HG03175 (cell line): Measurements from ENCODE around the gene MROH7.

Experiments
- ATAC-seq: cut with Tn5 transposase; IDR thresholded peaks from one replicate; pipeline ENCODE4 v1.9.1; 2021; ENCODE audit warnings: mild to moderate bottlenecking, moderate library complexity; ENCODE audit not compliant: unreplicated experiment

Gene MROH7

DNA sequence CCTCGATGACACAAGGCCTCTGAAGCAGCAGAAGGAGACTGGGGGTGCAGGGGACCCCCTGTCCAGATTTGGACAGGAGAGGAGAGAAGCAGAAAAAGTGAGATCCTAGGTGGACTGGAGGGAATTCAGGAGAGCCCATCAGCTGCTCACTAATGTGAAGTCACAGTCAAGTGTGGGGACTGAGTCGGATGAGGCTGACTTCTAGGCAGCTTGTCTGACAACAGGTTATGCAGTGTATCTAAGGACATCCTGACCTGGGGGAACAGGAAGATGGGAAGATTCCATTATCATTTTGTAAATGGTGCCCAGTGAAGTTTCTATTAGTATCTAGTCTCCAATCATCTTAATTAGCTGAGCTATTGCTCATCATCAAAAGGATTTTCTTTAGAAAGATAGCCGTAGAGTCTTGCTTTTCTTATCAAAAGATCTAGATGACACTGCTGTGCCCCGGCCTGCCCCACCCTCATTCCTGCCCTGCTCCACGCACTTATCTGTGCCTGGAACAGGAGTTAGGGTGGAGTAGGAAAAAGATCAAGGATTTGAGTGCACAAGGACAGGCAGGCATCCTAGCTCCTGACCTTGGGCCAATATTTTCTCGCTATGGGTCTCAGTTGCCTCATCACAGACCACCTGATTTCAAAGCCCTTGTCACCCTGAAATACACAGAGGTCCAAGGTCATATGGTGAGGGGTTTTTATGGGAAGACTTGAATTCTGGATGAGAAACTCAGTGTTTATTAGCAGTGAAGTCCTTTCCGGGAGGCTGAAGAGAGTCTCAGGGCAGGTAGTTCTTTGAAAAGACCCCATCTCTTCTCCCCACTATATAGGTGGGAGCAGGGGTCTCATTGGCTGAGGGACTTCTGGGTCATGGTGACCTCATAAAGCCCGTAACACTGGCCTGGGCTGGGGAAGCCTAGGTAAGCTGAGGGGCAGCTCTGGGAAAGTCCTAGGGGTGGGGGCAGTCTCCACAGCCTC, at the start of gene MROH7:
Gene MROH7, plus strand, starts transcription at position 924 of the 974 bp plus-strand sequence. CDS start 11,141 bp downstream, outside the sequence.
- ATAC-seq = no peak

DNA sequence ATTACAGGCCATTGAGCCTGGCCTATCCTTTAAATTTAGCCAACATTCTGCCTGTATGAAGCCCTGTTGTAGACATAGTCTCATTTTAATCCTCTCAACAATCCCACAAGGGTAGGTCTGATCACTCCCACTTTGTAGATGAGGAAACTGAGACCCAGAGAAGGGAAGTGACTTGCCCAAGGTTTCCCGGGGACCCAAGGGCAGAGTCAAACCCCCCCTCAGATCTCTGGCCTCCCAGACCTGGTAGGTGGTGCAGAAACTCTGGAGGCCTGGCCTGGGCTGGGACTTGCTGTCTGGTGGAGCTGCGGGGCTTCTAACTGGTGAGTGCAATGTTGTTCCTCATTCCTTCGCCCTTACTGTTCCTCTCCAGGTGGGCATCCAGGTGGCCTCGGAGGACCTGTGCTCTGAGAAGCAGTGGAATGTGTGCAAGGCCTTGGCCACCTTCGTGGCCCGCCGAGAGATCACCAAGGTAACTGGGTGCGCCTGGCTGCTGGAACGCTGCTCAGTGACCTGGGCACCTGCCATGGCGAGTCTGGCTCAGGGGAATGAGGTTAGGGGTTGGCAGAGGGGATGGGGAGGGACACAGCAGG, 47.9 kb upstream of the MROH7 start:
- no peak for ATAC-seq

DNA sequence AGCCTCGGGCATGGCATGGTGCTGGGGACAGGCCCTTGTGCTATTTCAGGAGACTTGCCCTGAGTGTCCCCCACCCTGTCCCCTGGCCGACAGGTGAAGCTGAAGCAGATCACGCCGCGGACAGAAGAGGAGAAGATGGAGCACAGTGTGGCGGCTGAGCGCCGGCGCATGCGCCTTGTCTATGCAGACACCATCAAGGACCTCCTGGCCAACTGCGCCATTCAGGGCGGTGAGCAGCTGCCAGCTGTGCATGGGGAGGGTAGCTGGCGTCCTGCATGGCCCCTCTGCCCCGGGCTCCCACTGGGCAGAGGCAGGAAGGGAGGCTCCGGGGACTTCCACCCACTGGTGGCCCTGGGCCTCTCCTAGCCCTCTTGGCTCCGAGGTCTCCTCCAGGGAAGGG, 47.1 kb upstream of the MROH7 start:
- no peak for ATAC-seq

DNA sequence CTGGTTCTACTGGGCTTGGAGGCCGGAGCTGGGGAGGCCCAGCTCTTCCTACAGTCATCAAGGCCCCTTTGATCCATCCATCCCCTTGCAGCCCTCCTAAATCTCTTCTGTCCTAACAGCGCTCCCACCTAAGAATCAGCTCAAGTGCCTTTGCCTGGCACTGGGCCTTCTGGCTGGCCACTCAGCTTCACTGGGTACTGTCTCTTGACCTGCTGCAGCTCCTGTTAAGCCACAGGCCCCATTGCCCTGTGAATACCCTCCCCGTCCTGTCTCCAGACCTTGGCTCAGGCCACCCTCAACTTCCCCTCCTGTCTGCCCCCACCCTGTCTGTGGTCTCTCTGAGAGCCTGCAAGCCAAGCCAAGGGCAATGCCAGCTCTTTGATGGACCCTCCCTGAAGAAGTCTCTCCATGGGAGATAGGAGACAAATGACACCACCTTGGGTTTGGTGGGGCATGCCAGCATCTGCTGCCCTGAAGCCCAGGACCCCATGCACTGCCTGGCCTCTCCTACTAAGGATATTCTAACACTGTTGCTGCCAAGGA, 45.6 kb upstream of the MROH7 start:
- ATAC-seq = no peak

DNA sequence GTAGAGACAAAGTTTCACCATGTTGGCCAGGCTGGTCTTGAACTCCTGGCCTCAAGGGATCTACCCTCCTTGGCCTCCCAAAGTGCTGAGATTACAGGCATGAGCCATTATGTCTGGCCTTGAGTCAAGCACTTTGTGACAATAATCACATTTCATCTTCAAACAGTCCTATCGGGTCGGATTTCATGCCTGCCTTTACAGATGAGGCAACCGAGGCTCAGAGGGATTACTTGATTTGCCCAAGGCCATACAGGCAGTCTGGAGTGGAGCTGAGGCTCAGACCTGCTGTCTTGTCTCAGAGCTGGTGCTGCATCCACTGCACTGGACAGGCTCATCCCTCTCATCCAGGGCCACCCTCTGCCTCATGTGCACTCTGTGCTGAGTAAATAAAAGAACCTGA, 44.8 kb upstream of the MROH7 start:
- no peak for ATAC-seq

DNA sequence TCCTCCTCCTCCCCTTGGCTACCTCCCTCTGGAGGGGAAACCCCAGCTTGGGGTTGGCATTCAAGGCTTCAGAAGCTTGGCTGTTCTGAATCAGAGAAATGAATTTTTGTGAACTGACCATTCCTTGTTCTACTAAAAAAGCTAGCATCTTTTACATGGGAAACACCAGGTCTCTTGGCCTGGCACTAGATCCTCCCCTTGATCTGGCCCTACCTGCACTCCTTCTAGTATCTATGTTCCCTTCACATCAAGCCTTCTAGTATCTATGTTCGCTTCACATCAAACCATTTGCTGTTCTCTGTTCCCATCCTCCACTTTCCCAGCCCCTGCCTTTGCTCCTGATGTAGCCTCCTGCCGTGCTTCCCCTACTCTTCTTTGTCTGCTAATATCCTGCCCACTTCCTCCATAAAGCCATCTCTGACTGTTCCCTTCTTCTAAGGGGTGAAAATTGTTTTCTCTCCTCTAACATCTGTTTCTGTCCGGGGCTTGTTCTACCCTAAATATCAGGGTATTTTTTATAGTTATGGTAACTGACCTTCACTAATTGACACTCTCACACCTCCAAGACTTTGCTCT, 44.0 kb upstream of the MROH7 start:
- no peak for ATAC-seq

DNA sequence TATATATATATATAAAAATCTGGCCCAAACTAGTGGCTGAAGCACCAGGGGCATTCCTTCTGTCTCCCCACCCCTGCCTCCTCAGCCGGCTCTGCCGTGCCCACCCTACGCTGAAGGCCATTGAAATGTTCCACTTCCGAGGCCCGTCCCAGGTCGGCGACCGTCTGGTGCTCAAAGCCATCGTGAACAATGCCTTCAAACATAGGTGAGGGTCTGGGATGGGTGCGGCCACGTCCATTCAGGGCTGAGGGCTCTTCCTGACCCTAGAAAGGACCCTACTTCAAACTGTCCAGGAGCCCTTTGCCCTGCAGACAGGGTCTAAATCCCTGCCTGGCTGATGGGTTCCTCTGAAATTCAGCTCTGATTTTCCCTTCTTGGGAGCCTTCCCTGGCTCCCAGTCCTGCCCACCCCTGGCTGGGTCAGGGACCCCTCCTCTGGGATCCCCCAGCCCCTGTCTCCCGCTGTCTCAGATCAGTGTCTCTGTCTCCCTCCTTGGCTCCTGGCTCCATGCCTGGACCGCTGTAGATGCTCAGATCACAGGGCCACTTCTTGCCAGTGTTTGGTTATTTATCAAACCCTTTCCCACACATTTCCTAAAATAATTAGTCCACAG, 42.3 kb upstream of the MROH7 start:
- no peak for ATAC-seq

DNA sequence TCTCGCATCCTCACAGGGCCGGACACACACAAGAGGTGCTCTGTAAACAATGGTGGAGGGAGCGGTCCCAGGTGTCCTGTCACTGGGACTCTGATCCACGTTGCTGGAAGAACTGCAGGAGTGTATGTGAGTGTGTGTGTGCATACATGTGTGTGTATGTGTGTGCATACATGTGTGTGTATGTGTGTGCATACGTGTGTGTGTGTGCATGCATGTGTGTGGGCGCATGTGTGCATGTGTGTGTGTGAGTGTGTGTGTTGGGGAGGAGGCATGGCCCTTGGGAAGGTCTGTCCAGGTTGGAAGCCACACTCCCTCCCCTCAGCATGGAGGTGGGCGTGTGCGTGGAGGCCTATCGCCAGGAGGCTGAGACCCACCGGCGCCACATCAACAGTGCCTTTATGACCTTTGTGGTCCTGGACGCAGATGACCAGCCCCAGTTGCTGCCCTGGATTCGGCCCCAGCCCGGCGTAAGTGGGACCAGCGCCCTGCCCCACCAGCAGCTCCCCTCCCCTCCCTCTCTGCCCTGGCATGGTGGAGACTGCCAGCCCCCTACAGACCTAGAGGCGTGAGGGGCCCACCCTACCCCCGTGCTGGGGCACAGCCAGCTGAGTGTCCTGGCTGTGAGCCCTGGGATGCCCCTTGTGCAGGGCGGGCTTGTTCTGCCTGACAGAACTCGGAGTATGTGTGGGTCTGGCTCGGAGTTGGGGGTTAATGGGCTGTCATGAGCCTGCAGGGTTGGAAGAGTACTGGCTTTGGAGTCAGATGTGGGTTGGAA, 40.5 kb upstream of the MROH7 start:
- no peak for ATAC-seq

DNA sequence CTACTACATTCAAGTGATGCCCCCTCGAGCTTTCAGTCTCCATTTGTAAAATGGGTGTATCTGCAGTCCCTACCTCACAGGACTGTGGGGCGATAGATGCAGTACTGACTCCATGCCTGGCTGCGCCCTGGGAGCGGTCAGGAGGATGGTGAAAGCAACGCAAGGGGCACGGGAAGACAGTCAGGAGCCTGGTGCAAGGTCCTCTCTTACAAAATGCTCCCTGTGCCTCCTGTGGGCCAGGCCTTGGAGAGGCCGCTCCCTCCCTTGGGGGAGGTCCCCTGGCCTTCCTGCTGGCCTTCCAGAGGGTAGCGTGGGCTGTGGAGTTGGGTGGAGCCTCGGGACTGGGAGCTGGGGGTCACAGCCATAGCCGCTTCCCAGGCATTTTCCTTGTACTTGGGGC, 39.9 kb upstream of the MROH7 start:
- no peak for ATAC-seq

DNA sequence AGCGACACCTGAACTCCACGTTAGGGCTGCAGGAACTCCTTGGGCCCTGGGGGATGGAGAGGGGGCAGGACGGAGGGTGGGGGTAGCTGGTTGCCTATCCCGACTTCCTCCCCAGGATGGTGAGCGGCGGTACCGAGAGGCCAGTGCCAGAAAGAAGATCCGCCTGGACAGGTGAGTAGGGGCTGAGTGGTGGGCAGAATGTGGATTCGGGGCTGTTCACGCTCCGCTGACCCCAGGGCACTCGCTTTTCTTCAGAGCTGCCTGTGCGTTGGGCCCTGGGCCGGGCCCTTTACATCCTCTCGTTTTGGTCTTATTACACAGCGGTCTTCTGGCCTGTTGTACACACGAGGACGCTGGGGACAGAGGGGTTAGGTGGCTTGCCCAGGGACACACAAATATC, 39.0 kb upstream of the MROH7 start:
- ATAC-seq = no peak

DNA sequence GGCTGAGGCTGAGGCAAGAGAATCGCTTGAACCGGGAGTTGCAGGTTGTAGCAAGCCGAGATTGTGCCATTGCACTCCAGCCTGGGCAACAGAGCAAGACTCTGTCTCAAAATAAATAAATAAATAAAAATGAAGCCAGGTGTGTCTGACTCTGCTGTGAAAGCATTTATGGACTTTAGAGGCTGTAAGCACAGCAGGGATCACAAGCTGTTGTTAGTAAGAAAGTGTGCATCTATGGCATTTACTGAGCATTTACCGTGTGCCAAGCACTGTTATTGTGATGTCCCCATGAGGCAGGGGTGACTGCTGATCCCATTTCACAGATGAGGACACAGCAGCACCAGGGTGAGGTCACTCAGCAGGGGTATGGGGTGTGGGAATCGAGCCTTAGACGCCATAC, 38.3 kb upstream of the MROH7 start:
- ATAC-seq = no peak

DNA sequence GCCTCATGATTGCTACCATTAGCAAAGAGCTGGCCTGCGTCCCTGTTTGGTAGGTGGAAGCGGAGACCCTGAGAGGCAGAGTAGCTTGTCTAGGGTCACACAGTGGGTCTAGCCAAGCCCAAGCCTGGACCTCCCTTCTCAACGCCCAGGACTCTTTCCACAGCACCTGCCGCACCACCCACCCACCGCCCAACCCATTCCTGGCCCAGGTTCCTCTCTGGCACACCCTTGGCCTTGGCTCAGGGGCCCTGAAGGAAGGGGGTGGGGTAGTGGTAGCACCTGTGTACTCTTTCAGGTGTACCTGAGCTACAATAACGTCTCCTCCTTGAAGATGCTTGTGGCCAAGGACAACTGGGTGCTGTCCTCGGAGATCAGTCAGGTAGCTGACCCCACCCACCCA, 37.5 kb upstream of the MROH7 start:
- no peak for ATAC-seq

DNA sequence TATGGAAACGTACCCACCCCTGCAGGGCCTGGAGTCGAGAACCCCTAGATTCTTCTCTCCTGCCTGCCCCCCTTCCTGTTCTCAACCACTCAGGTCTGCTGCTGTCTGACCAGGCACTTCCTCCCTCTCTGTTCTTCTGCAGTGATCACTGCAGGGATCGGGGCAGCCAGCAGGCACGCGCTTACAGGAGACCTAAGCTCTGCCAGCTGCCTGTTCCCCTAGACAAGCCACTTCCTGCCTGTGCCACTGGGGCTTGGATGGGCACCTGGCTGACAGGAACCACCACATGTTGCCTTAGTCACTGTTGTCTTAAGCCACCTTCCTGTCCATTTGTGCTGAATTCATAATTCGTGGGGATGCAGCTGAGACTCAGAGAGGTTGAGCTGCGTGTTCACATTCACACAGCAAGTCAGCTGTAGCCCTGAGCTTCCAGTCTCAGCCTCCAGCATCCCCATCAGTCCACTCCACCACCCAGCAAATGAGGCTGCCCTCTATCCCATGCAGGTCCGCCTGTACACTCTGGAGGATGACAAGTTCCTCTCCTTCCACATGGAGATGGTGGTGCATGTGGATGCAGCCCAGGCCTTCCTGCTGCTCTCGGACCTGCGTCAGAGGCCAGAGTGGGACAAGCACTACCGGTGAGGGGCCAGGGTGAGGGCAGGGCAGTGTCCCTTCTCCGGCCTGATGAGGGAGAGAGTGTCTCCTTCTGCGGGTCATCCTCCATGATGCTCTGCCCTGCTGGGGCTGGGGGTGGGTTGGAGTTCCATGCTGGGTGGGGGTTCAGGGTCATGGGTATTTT, 36.8 kb upstream of the MROH7 start:
- no peak for ATAC-seq

DNA sequence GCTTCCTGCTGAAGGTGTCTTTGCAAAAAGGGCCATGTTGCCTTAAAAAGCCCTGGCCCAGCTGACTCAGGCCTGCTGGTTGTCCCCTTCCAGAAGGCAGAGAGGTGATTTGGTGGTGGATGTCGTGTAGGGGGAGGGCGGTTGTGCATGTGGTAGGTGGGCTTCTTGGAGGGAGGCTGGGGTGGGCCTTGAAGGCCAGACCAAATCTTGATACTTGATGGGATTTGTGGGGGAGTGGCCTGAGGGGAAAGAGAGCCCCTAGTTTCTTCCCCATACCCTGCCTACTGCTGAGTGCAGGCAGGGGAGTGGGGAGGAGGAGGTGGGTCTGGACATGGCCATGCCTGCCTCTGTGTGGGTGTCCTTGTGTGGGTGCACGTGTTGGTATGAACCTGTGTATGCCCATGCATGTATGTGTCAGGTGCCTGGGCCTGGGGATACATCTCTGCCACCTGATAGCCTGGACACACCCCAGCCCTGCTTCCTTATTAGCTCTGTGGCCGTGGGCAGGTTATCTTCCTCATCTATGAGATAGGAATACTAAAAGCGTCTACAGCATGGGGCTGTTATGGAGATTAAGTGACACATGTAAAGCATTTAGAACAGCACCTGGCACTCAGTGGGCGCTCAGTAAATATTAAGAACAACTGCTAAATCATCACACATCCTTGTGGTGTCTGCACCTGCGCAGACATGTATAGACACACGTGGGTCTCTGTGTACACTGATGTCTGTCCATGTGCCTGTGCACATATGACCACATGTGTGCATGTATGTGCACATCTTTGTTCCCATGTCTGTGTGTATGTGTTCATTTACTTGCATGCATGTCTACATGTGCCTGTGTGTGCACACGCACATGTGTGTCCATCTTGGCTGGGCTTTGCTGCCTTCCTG, 35.2 kb upstream of the MROH7 start:
- no peak for ATAC-seq

DNA sequence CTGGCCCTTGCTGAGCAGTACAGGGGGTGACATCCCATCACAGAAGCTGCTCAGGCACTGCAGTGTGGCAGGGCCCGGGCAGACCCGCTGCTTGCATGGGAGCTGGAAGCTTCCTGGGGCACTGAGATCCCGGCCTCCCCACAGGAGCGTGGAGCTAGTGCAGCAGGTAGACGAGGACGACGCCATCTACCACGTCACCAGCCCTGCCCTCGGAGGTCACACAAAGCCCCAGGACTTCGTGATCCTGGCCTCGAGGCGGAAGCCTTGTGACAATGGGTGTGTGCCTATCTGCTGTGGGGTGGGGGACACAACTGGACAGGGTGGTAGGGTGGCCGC, 34.6 kb upstream of the MROH7 start:
- no peak for ATAC-seq

DNA sequence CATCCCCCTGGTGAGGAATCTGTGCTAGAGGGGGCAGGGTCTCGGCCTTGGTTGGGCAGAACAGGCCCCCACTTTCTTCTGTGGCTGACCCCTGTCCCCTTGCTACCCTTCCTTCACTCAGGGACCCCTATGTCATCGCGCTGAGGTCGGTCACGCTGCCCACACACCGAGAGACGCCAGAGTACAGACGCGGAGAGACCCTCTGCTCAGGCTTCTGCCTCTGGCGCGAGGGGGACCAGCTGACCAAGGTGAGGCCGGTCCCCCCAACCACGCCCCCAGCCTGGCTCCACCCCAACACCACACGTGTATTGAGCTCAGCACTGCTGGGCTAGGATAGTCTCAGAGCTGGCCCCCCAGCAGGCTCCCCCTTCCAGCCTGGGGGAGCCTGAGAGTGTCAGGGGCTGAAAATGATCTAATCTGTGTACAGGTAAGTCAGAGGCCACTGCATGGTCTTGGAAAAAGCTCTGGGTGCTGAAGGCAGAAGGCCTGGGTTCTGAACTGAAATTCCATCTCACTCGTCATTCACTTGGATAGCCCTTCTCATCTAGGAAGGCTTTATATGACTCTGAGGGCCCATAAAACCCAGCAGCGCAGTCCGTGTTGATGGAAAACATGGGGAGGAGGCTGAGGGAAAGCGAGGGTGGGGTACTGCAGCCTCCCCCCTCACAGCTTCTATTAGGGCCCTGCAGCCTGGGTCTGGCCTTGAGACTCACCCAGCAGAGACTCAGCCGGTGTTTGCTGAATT, 33.6 kb upstream of the MROH7 start:
- no peak for ATAC-seq

DNA sequence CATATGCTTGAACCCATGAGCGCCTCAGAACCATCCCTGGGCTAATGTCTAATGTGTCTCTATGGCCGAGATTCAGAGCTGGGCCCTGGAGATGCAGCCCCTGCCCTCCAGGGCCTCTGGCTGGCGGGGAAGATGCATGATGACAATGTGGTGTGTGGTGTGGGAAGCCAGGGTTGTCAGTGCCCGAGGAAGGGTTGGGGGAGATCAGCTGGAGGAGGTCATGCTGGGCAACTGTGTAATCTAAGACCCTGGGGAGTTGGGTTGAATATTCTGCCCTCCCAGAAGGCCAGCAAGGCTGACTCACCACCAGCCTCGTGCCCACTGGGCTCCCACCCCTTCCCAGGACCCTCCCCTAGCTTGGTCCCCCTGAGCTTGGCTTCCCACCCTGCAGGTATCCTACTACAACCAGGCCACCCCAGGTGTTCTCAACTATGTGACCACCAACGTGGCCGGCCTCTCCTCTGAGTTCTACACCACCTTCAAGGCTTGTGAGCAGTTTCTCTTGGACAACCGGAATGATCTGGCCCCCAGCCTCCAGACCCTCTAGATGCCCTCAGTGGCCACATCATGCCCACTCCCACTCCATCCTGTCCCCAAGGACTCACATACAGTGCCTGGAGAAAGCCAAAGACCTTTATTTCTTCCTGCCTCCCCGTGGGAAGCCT, 32.9 kb upstream of the MROH7 start:
- ATAC-seq = no peak
